Stomach (tissue), 4 donors: Measurements from ENCODE around the gene KPNA1.

Experiments used
- CTCF ChIP-seq, 7 experiments: fragments of 450-650 bp in 4 of 7; fragments of 200-600 bp in 3 of 7; sonication (generic) in 3 of 7; IDR thresholded peaks; one replicate each; pipeline ENCODE4 v1.5.1; 2016 to 2019; ENCODE audit warnings: antibody characterized with exemption in 7 of 7, control low read depth in 2 of 7, mild to moderate bottlenecking in 1 of 7
- EP300 ChIP-seq: sonication (generic); formaldehyde crosslinking; IDR thresholded peaks from one replicate; pipeline ENCODE4 v1.6.1; 2017; ENCODE audit warnings: antibody characterized with exemption
- POLR2A ChIP-seq, 4 donors: fragments of 450-650 bp; IDR thresholded peaks; one replicate each; pipeline ENCODE4 v1.6.1; 2016; ENCODE audit warnings: antibody characterized with exemption in 4 of 4, control low read depth in 2 of 4, mild to moderate bottlenecking in 1 of 4, moderate library complexity in 1 of 4
- POLR2AphosphoS5 ChIP-seq, 3 donors: sonication (generic); formaldehyde crosslinking; IDR thresholded peaks; one replicate each; pipeline ENCODE4 v1.6.1; 2016; ENCODE audit warnings: antibody characterized with exemption in 3 of 3

DNA sequence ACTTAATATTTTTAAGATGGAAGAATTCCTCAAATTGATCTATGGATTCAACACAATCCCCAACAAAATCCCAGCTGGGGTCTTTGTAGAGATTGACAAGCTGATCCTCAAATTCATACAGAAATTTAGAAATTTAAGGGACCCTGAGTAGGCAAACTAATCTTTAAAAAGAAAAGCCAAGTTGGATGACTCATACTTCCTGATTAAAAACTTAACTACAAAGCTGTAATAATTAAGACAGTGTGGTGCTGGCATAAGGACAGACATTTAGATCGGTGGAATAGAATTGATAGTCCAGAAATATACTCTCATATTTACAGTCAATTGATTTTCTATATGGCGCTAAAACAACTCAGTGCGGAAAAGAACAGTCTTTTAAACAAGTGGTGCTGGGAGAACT lies 119.2 kb downstream of the KPNA1 start:
- TF ChIP-seq CTCF (IDR thresholded peaks at IDR 0.05) (no peak), POLR2A (IDR thresholded peaks at IDR 0.05) (no peak), POLR2AphosphoS5 (IDR thresholded peaks at IDR 0.05) (no peak), EP300 (no peak)
